Activated effector memory CD4-positive, alpha-beta T cell treated with Interleukin-2 at 50 U/mL for 16 hours (primary cell): Measurements from ENCODE around the gene GNA12.

Experiments
- DNase-seq: peaks from one replicate; pipeline ENCODE4 v3.0.0-alpha.2; 2020

Gene GNA12

GRCh38 chr7:2814946-2815874 is 28.9 kb downstream of the GNA12 start:
- DNase-seq = no peak

GRCh38 chr7:2814186-2814945 is 29.7 kb downstream of the GNA12 start:
- no peak for DNase-seq

DNA sequence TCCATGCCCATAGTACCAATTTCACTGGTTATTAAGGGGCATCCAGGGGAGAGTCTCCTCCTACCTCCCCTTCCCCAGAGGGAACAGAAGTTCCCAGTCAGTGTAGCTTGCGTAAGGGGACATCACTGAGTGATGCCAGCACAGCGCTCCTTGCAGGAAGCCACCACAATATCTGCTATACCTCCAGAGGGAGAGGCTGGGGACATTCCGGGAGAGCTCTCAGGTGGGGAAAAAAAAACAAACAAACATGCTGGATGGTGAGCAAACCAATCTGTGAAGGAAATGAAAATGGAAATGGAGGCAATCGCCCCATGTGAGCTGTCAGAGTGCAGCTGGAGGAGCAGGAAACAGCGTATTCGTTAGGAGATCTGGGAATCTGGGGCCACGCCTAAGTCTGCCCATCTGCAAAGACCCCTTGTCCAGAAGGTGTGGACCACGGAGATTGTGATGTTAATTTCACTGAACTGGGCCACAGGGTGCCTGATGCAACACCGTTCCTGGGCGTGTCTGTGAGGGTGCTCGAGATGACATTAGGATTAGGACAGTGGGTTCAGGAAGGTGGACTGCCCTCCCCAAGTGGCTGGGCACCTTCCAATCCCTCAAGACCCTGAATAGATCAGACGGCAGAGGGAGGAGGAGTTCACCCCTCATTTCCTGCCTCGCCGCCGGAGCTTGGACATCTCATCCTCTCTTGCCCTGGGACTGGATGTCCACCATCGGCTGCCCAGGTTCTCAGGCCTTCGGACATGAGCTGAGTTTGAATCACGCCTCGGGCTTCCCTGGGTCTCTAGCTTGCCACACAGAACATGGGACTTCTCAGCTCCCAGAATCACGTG is 30.5 kb downstream of the GNA12 start:
- no peak for DNase-seq

GRCh38 chr7:2812831-2813230 is 31.3 kb downstream of the GNA12 start:
- DNase-seq = no peak

GRCh38 chr7:2812114-2812487 is 32.0 kb downstream of the GNA12 start:
- no peak for DNase-seq

DNA sequence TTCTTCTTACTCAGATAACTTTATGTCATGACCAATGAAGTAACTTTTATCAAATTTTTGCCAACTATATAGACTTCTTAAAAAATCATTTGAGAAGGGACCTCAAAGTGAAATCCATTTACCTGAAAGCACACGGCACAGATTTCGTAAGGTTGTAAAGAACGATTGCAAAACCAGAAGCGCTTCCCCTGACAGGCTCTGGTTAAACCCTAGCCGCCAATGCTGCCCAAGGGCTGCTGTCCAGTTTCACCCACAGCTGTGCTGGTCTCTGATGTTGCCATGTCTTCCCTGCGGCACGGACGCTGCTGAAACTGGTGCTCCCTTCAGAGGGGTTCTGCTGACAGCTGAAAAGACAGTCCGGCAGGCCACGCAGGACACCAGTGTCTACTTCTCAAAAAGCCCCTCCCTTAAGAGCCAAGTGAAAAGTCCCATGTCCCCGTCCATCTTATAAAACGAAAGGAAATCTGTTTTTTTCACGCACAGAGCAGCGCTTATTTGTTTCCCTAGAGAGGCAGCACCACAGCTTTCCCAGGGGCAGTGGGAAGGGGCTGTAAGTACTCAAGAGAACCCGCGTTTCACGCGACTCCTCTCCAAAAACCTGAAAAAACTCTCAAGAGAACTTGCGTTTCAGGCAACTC is 32.5 kb downstream of the GNA12 start:
- DNase-seq = no peak

DNA sequence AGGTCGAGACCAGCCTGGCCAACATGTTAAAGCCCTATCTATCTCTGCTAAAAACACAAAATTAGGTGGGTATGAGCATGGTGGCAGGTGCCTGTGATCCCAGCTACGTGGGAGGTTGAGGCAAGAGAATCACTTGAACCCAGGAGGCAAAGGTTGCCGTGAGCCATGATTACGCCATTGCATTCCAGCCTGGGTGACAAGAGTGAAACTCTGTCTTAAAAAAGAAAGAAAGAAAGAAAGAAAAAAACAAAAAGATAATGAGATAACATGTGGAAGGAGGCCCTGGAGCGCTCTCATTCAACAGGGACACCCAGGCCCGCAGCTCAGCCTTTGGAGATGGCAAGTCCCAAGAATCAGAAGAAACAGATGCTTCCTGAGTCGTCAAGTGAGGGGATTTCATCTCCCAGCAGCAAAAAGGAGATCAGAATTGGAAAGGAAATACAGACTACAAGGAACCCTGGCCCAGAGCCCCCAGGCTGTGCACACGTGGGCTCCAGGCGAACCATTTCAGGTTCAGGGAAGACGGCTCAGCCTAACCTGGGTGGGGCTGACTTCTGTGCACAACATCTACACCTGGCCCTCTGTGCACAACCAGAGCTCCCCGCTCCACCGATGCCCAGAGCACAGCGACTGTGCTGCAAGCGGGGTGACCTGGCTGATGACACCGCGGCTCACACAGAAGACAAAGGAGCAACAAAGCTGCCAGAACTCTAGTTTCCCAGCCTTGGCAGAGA is 33.3 kb downstream of the GNA12 start:
- no peak for DNase-seq

GRCh38 chr7:2809903-2810625 is 34.0 kb downstream of the GNA12 start:
- no peak for DNase-seq

DNA sequence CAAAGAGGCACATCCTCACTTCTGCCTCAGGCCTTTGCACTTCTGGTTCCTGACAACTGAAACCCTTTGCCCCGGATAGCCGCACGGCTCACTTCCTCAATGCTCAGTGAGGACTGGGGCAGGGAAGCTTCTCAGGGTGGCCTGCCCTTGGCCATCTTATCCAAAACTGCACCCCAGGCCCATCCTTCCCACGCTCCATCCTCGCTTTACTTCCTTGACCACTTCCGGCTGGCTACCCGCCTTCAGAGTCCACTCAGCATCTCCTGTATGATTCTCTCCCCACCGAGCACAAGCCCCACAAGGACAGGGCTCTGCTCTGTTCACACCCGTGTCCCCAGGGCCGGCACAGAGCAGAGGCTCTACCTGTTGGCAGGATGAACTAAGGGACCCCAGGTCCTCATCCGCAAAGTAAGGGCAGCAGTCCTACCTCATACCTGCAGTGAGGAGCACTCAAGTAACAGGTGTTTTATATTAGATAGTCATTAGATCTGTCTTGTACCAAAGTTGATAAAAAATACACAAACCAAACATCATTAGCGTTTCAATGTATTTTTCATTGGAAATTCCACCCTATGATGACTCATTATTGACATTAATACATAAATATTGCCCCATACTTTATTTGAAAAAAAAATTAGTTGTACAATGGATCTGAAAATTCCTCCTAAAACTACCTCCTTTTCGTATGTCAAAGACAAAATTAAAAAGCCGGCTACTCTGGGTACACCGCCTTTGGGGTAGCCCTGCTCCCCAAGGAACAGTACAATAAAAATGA is 35.0 kb downstream of the GNA12 start:
- DNase-seq = no peak

GRCh38 chr7:2807845-2808772 is 36.0 kb downstream of the GNA12 start:
- no peak for DNase-seq

DNA sequence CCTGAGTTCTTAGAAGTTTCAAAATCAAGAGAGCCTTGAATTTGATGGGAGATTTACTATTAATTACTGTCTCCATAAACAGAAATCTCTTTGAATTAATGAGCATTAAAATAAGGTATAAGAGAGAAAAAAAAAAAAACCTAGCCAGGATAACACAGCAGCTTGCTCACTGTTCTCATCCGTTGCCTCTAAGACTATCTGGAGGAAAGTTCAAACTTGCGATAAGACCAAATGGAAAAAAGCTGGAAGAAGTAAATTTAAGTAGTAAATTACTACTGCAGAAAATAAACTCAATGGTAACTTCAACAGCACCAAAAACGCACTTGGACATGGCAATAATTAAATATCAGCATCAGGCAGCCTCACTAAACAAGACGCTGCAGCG is 36.7 kb downstream of the GNA12 start:
- no peak for DNase-seq

- DNase-seq = no peak
Observed at GRCh38 chr7:2806571-2806970, 37.5 kb downstream of the GNA12 start.

DNA sequence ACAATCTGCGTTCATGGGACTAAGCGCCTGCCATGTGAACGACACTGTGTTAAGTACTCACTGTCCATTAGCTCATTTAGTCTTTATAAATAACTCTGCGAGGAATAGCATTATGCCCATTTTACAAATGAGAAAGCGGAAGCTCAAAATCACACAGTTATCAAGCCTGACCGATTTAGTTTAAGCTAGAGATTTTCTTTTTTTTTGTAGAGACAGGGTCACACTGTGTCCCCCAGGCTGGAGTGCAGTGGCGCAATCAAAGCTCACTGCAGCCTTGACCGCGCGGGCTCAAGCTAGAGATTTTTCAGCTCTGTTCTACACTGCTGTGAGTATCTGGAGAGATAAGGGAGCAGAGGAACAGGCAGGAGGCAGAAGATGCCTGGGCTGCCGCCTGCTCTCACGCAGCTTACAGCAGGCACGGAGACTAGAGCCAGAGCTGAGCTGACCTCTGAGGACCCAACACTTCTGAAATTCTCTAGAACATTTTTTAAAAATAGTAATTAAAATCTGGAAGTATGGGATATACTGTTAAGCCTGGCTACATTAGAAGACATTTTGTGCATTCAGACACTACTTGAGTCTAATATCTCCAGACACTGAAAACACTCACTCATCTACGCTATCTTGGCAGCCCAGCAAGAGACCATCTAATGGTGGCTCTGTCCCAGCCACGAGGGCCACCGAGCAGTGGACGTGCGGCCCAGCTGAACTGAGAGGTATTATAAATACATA is 38.7 kb downstream of the GNA12 start:
- DNase-seq = no peak

DNA sequence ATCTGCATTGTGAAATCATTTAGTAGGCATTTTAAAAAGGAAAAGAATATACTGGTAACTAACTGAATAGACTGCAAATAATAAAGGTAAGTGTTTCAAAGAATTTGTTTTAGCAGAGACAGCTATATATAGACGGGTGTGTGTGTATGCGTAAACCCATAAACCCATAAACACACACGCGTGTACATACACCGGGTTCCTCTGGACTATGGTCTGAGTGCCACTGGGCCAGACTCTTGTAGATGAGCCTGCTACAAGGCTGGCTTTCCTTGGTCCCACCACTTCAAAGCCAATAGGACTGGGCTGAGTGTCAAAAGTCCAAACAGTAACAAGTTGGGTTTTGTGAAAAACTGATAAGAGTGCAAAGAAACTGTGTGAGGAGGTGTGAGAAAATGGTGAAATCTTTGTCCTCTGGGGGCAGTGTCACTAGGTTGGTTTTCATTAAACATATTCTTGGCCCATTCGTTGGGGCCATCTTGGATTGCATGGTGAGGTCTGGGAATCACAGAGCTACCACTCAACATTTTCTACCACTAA is 39.8 kb downstream of the GNA12 start:
- no peak for DNase-seq

GRCh38 chr7:2803755-2804154 is 40.4 kb downstream of the GNA12 start:
- no peak for DNase-seq

DNA sequence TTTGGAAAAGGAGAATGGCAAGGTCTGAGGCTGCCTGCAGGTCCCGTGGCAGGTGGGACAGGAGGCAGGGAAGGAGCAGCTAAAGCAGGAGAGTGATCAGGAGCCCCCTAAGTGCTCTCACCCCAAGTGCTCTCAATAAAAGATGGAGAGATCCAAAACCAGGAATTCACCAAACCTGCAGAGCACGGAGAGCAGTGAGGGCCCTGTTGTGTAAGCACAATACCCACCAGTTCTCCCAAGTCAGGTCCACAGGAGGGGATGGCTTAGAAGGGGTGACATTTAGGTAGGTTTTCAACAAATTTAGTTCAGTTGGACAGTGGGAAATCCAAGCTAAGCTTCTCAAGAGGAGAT is 40.8 kb downstream of the GNA12 start:
- no peak for DNase-seq

- no peak for DNase-seq
Observed at GRCh38 chr7:2802504-2803341, 41.4 kb downstream of the GNA12 start.

- DNase-seq = no peak
Observed at GRCh38 chr7:2802101-2802500, 42.0 kb downstream of the GNA12 start.
